T-helper 9 cell (primary cell): ENCODE results near the gene FRY.
A peak's percentile ranks its signal among the peaks of the same experiment; 100 is the strongest.
"Not testable (repeated sequence)": the region's sequence is repeated elsewhere in the genome, so short reads cannot be mapped to it uniquely, and the experiment has no call there.

ENCODE experiments used
- DNase-seq: peaks from one replicate; pipeline ENCODE4 v3.0.0-alpha.2; 2020
- total RNA-seq, 2 donors: gene quantifications; one replicate each; lab custom pipeline; 2026; lab: John Stamatoyannopoulos, UW

Gene FRY
- 60.9 to 76.5 reads per million in 2 donors for total RNA-seq

DNA sequence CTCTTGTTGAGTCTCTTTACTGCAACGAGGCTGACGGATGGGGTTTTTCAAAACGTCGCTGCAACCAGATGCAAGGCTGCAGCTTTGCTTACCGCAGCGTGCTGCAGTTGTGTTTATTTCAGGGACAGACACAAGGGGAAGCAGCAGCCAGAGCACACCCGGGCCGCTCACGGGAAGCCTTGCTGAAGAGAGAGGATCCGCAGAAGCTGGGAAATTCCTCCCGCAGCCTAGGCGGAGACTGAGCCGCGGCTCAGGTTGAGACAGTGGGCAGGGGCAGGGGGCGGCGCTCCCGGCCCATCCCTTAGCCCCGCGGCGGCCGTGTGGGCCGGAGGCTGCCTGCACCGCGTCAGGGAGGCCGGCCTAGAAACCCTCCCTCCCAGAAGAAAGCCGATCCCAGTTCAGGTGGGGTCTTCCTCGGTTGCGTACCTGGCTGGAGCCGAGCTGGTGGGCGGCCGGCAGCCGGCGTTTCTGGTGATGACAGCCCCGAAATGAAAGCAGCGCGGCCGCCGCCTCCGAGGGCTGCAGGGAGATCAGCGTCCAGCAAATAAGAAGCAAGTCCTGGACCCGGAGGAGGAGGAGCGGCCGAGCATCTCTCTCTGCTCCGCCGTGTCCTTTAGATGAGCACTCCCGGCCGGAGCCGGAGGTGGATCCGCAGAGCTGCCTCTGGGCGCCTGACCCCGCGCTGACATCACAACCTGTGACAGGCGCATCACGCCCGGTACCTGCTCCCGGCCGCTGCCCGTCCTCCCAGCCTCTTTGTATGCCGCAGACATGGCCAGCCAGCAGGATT is at the start of gene FRY:
Gene FRY (plus strand): TSS at position 750 of the 790 bp plus-strand sequence. CDS start 22 bp downstream, at position 772.
- DNase-seq: peak; percentile 30

DNA sequence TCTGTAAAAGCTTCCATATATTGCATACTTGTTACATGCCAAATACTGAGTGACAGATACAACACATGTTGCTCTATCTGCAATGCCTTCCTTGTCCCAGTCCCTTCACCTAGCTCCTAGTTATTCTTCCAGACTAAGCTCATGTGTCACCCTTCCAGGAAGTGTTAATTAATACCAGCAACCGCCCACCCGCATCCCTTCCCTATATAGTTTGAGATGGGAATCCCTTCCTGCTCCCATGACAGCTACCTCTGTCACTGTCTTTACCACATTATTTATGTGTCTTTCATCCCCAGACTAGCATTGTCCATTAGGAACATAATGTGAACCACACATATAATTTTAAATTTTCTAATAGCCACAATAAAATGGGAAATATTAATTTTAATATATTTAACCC is 49.5 kb upstream of the FRY start:
- DNase-seq: no peak

DNA sequence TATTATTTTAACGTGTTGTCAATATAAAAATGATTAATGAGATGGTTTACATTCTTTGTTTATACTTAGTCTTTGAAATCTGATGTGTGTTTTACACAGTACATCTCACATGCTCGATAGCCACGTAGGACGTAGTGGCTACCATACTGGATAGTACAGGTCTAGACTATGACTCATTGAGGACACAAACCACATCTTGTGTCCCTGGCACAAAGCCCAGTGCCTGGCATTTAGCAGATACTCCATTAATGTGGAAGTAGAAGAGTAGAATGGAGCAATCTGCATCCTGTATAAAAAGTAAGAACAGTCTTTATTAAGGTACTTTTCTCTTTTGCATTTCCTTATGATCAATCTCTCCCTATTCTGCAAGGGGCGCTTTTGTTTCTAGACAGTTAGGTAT is 49.0 kb upstream of the FRY start:
- no peak for DNase-seq

DNA sequence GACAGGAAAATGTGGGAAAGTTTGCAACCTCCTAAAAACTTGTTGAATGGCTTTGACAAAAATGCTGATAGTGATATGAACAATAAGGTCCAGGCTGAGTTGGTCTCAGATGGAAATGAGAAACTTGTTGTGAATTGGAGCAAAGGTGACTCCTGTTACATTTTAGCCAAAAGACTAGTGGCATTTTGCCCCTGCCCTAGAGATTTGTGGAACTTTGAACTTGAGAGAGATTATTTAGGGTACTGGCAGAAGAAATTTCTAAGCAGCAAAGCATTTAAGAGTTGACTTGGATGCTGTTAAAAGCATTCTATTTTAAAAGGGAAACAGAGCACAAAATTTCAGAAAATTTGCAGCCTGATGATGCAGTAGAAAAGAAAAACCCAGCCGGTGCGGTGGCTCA is 47.9 kb upstream of the FRY start:
- not testable (repeated sequence) for DNase-seq

DNA sequence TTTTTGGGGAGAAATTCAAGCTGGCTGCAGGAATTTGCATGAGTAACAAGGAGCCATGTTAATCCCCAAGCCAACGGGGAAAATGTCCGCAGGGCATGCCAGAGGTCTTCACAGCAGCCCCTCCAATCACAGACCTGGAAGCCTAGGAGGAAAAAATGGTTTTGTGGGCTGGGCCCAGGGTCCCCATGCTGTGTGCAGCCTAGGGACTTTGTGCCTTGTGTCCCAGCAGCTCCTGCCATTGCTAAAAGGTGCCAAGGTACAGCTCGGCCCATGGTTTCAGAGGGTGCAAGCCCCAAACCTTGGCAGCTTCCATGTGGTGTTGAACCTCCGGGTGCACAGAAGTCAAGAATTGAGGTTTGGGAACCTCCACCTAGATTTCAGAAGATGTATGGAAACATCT is 47.2 kb upstream of the FRY start:
- DNase-seq: not testable (repeated sequence)

DNA sequence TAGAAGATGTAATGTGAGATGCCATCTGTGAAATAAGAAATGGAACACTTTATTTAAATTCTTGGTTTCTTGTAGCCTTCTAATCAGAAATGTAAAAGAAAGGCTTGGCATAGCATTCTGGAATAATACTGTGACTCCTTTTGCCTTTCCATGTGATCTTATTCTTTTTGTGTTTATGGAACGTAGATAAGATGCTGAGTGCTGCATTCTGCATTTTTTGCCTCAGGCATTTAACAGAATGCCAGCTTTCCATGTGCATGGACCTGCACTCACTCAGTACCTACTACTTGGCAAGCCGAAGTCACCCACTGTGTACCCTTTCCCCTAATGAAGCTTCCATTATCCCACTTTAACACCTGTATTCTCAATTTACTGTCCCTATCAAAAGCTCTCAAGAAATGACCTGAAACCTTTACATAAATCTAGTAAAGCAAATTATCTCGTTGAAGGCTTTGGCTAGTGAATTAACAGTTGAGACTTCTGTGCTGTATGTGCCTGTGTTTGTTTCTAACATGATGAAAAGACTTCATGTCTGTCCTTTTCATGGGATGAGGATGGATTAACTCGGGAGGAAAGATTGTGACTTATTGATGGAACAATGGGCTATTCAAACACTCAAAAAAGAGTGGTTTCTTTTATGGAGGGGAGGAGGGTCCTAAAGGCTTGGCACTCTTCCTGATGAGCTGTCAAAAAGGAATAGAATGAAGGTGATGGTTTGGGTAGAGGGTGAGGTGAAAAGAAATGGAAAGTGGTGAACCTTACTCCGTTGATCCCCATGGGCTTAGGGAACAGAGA is 44.7 kb upstream of the FRY start:
- DNase-seq: no peak

DNA sequence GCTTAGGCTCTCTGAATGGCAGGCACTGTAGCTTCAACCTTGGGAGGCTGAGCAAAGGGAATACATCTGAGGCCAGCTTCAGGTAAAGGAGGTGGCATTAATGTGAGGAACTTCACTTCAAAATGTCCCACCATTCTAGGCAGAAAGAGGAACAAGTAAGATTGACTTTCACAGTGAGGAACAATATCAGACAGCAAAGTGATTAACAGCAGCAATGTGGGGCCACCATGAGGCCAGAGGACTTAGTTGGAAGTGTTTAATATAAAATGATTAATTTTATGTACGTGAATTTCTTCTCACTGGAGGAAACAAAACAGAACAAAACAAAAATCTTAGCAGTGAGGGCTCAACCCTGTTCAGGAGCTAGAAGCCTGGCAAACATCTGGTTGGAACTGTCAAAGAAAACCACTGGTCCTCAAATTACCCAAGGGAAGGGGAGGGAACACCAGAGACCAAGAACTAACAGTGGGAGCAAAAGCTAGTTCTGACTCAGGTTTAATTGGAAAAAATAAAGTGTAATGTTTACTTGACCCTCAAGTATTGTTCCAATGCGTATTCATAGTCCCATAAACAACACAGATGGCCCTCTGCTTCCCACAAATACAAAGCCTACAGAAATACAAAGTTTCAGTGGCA is 43.9 kb upstream of the FRY start:
- DNase-seq: no peak

DNA sequence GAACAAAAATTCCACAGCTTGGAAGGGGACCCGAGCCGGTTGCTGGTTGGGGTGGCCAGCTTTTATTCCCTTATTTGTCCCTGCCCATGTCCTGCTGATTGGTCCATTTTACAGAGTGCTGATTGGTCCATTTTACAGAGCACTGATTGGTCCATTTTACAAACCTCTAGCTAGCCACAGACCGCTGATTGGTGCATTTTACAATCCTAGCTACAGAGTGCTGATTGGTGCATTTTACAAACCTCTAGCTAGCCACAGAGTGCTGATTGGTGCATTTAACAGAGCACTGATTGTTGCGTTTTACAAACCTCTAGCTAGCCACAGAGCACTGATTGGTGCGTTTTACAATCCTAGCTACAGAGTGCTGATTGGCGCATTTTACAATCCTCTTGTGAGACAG is 37.2 kb upstream of the FRY start:
- DNase-seq: not testable (repeated sequence)

DNA sequence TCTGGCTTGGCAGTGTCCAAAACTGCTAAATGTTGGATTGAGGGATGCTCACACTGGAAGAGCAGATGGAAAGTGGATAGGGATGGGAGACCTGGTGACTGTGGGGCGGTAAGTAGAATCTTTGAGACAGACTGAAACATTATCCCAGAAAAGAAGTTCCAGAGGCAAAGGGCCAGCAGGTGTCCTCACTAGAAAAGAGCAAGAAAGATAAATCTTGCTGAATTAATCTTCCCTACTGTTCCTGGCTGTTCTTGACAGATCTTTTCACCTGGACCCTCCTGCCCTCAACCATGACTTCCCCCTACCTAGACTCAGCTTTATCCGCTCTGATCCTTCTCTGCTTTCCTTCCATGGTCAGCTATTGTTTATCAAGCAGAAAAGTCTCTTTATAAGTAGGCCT is 35.0 kb upstream of the FRY start:
- no peak for DNase-seq

DNA sequence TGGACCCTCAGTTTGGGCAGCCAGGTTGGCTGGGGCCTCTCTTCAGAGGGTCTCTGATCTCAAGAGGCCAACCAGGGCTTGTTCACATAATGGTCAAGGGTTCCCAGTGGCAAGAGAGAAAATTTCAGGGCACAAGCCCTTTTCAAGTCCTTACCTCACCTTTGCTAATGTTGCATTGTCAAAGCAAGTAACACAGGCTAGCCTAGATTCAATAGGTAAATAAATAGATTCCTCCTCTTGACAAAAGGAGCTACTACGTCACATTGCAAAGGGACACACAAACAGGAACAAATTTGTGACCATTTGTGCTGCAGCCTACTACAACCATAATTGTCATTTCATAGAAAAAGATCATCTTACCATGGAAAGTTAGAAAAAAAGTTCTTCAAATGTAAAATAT is 33.9 kb upstream of the FRY start:
- DNase-seq: no peak

DNA sequence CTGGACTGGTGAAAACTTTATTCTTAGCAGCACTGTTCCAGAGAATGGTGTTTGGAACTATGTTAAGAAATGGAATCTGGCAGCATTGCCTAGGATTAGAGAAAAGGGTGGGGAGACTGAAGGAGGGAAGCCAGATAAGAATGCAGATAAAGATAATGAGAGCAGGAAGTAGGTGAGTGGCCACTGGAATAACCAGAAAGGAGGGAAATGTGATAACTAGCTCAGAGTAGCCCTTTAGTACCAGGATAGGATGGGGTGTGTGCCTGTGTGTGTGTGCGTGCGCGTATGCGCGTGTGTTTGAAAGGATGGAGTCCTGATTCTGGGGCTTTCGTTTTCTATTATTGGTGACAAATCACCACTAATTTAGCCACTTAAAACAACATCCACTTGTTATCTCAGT is 33.4 kb upstream of the FRY start:
- DNase-seq: no peak

DNA sequence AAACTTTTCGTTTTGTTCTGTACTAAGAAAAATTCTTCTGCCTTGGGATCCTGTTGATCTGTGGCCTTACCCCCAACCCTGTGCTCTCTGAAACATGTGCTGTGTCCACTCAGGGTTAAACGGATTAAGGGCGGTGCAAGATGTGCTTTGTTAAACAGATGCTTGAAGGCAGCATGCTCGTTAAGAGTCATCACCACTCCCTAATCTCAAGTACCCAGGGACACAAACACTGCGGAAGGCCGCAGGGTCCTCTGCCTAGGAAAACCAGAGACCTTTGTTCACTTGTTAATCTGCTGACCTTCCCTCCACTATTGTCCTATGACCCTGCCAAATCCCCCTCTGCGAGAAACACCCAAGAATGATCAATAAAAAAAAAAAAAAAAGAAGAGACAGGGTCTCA is 30.8 kb upstream of the FRY start:
- DNase-seq: not testable (repeated sequence)

DNA sequence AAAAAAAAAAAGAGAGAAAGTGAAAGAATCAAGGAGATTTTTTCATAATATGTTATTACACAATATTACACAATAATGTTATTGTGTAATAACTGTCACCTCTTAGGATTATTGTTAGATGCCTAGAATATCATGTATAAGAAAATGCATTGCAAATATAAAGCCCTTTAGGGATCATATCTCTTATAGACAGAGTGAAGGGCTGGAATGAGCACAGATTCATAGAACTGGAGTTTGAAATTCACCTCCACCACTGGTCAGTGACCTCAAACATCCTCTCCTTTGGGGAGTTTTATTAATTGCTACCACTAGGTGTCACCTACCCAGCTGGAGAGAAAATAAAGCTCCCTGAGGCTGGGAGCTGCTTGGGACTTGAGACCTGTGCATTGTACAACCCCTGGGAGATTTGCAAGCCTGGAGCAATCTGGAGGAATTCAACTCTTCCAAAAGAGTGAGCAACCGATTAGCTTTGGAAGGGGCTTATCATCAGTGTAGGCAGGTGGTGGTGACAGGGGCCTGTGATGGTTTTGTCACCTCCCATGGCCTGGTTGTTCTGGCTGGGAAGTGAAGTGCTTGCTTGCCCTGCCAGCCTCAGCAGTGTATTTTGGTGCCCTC is 30.3 kb upstream of the FRY start:
- no peak for DNase-seq

DNA sequence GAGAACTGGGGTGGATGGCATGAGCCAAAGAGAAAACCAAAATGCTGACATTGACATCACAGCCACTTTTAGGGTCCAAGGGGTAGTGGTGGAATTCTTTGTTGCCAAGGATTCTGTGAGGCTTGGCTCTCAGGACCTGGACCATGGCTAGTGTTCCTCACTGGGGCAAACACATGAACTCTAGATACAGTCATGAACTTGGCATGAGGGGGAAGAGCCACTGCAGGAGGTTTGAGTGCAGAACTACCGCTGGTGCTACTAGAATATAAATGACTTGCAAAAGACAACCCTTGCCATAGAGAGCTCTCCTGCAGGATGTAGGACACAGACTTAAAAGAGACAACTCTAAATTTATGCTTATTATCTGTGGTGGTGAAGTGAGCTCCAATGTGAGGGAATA is 29.8 kb upstream of the FRY start:
- no peak for DNase-seq

DNA sequence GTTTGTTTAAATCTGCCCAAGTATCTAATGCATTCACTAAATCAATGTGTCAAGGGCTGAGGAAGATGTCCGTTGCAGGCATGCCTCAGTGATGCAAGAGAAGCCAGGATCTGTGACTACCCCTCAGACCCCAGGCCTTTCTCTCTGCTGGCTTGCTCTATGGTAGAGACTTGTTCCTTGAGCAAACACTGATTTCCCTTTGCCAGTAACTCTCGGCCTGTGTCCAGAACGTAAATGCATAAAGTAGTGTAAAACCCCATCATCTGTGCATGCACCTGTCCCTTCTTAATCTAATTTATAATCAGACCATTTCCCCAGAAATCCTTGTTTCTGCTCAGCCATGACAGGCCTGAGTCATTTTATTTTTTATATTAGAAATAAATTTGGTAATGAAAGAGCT is 28.7 kb upstream of the FRY start:
- no peak for DNase-seq

DNA sequence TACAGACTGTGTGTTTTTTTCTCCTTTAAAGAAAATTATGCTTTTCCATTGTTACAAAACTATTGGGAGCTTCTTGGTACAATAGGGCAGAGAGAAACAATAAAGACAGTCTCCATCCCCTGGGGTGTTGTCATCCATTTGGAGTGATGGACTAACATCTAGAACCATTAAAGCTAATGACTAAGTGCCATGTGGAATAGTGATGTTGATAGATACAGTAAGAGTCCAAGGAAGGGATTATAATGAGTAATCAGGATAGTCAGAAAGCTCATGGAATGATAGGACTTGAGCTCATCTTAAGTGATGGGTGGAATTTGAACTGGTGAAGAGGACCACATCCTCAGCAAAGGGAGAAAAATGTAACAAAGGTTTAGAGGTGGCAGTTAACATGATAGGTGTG is 24.1 kb upstream of the FRY start:
- no peak for DNase-seq

DNA sequence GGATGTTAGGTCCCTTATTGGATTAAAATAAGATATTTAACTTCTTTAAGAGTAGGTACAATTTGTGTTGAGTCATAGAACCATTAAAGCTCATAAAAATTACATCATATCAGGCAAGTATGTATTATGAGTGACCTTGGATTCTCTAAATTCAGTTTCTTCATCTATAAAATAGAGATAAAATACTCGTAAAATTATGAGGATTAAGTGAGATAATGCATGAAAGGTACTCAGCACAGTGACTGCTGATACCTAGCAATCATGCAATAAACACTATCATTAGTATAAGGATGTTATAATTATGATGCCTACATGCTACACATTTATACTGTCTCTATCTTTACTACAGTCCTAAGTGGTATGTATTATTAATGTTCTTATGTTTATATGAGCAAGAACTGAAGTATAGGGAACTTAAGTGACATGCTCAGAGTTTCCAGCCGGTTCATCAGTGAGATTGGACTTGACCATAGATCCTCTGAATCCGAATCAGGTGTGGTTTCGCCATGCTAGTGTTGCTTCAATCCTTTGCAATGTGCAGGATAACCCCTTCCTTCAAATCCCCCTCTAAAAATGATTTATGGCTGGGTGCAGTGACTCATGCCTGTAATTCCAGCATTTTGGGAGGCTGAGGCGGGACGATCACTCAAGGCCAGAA is 22.9 kb upstream of the FRY start:
- no peak for DNase-seq

DNA sequence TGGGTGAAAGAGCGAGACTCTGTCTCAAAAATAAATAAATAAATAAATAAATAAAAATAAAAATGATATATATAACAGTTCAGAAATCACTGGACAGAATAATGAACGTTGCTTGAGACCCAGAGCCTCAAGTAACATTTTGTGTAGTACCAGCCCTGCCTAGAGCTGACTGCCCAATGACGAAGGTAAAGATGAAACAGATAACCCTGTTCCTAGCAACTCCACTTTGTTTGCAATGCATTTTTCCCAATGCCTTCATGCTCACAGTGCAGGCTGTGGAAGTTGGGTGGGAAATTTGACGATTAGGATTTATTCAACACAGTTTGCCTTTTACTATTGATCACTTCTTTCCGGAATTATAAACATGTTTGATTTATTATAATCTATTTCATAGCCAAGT is 22.2 kb upstream of the FRY start:
- no peak for DNase-seq

DNA sequence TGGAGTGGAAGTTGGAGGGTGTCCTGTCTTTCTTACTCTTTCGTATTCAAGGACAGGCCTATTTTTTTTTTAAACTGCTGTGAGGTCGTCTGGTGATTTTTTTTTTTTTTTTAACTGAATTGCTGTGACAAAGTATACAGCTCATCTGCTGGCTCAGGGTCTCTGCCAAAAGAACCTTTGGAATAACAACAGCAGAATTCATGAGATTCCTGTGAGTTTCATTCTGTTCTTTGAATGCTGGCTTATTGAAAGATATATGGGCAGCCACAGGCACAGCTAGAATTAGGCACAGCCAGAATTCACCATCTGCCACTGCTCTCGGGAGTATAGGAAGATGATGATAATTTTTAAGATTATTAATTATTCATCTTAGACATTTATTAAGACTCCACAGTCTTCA is 21.4 kb upstream of the FRY start:
- DNase-seq: no peak

DNA sequence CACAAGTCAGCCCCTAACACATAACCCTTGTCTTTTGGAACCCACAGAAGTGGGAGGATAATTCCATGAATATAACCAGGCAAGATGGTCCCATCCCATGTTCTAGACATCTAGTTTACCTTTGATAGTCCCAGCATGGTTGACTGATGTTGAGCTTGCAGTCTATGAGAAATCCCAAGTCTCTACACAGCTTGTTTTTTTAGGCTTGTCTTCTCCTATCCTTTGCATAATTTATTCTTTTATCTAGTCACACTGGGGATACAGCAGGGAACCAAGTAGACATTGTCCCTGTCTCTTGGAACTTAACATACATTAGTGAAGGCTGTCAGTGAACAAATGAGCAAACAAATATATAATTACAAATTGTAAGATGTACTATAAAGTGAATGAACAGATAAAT is 19.6 kb upstream of the FRY start:
- DNase-seq: no peak

DNA sequence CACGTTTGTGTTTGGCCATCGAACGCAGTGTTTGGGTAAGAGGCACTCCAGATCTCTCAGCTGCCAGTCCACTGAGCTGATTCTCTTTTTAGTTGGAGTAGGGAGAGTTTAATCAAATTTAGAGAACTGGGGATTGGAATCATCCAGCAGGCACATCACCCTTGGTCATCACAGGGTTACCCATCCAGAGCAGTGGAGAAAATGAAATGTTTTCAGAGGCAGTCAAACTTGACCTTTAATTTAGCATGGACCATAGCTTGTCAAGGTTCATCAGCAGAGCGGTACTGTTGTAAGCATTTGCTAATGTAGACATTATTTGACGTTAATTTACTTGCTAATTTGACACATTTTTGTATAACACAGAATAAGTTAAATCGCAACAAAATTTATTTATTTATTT is 18.4 kb upstream of the FRY start:
- no peak for DNase-seq

DNA sequence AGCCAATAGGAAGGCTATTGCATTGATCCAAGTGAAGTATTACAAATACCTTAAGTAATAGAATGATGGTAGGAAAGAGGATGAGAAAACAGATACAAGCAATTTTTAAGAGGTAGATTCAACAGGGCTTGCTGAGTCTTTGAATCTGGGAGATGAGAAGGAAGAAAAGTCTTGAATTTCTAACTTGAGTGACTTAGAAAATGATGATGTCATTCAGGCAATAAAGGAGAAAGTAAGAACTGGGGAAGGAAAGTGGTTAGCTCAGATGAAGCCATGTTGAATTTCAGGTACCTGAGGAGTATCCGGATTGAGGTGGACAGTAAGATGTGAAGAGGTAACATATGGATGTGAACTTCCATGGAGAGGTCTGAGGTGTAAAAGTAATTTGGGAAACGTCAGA is 15.5 kb upstream of the FRY start:
- no peak for DNase-seq

DNA sequence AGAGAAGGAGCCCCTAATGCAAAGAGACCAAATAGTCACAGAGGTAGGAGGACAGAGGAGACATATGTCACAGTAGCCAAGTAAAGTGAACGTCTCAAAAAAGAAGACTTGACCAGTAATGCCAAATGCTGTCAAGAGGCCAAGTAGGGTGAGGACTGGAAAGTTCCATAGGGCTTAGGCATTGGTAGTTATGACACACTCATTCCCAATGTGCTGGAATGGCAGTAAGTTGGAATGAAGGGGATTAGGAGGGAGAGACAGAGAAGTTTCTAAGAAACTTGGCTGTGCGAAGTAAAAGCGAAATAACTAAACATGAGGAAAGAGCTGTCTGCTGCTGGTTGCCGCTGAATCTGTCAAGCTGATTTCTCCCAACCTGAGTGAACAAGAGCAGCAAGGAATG is 14.9 kb upstream of the FRY start:
- DNase-seq: no peak
